Panc1 (cell line): ENCODE data around the gene EXT2. TPM values are rescaled to one million over a fixed set of nuclear protein-coding genes. Genes with fewer than 3 reads are reported as not detected.

Experiments used
- ATAC-seq: fragments of 200-7000 bp; cut with Tn5 transposase; 2 replicates; pipeline ENCODE4 v1.9.1; 2020; ENCODE audit warnings: mild to moderate bottlenecking, moderate library complexity
- BruUV-seq: library from RNA; stranded (reverse); fragments of 400-500 nt; replicated peaks from 2 replicates; lab custom pipeline; 2021; lab: Mats Ljungman, UMichigan
- CTCF ChIA-PET: fragments of 300-600 bp; sonication (Branson Sonifier 250); formaldehyde crosslinking; loops from one replicate; lab custom pipeline; 2022; ENCODE audit warnings: antibody characterized with exemption; lab: Charles Lee
- POLR2A ChIA-PET: fragments of 300-600 bp; sonication (Branson Sonifier 250); formaldehyde crosslinking; loops from one replicate; lab custom pipeline; 2022; ENCODE audit warnings: antibody characterized with exemption; lab: Charles Lee
- DNase-seq: peaks from one replicate; pipeline ENCODE4 v3.0.0-alpha.2; 2010; ENCODE audit warnings: low read depth, low spot score
- H3K27ac ChIP-seq: 2 replicates; pipeline ENCODE4 v1.5.1; 2011; ENCODE audit warnings: mild to moderate bottlenecking, low read length, inconsistent platforms
- H3K27me3 ChIP-seq: fragments of 200-500 bp; sonication (Bioruptor generic); 2 replicates; pipeline ENCODE4 v1.6.0; 2014; ENCODE audit warnings: low read length, inconsistent platforms; ENCODE audit not compliant: control insufficient read depth, insufficient read depth
- H3K36me3 ChIP-seq: fragments of 200-500 bp; sonication (Bioruptor generic); 2 replicates; pipeline ENCODE4 v1.5.1; 2014; ENCODE audit warnings: inconsistent platforms, mild to moderate bottlenecking, low read length, moderate library complexity; ENCODE audit not compliant: control insufficient read depth, insufficient read depth
- H3K4me1 ChIP-seq: 2 replicates; pipeline ENCODE4 v1.5.1; 2011; ENCODE audit warnings: inconsistent platforms, mild to moderate bottlenecking, low read length, moderate library complexity; ENCODE audit not compliant: control insufficient read depth, insufficient read depth
- H3K4me3 ChIP-seq, 2 experiments: 2 replicates each; pipeline ENCODE4 v1.5.1; 2011 to 2012; ENCODE audit warnings: low read depth in 2 of 2, low read length in 2 of 2, mild to moderate bottlenecking in 2 of 2, inconsistent platforms in 1 of 2, moderate library complexity in 1 of 2
- H3K9me3 ChIP-seq: fragments of 200-500 bp; sonication (Bioruptor generic); 2 replicates; pipeline ENCODE4 v1.5.1; 2014; ENCODE audit warnings: low read depth, mild to moderate bottlenecking, inconsistent platforms, low read length, moderate library complexity; ENCODE audit not compliant: control insufficient read depth, insufficient read depth
- POLR2AphosphoS5 ChIP-seq: IDR thresholded peaks from 2 replicates; pipeline ENCODE4 v1.6.1; 2012; ENCODE audit warnings: mild to moderate bottlenecking, low read depth, low read length, moderate library complexity
- SIN3A ChIP-seq: IDR thresholded peaks from 2 replicates; pipeline ENCODE4 v1.6.1; 2012; ENCODE audit warnings: low read depth, mild to moderate bottlenecking, low read length, moderate library complexity, borderline replicate concordance; ENCODE audit not compliant: insufficient read depth
- TCF7L2 ChIP-seq: IDR thresholded peaks from 2 replicates; pipeline ENCODE4 v1.6.1; 2011; ENCODE audit warnings: mild to moderate bottlenecking, low read depth, low read length, inconsistent platforms
- in situ Hi-C: cut with HindIII; loops from 2 replicates; pipeline ENCODE4 v1.10.0; 2016; ENCODE audit warnings: low sequenced_read_pairs, low pct_unique_long_range_greater_than_20kb
- intact Hi-C: fragments of 100-400 bp; cut with micrococcal nuclease; formaldehyde crosslinking; loops from one replicate; pipeline ENCODE4 v1.10.0; 2022; ENCODE audit not compliant: unreplicated experiment
- total RNA-seq: library from RNA; stranded (reverse); gene quantifications from one replicate; pipeline ENCODE4 v1.2.1, GENCODE V29; 2021; ENCODE audit not compliant: unreplicated experiment
- TF ChIP-seq, protein P1 (sequence below), 2 experiments: IDR thresholded peaks; 2 replicates each; pipeline ENCODE4 v1.6.1; 2011 to 2012; ENCODE audit warnings: low read depth in 2 of 2, control low read depth in 1 of 2, low read length in 1 of 2, mild to moderate bottlenecking in 1 of 2, moderate library complexity in 1 of 2; ENCODE audit not compliant: insufficient read depth in 1 of 2
- TF ChIP-seq, protein P2 (sequence below): fragments of 450-650 bp; IDR thresholded peaks from 2 replicates; pipeline ENCODE4 v1.5.1; 2017; ENCODE audit warnings: mild to moderate bottlenecking

Gene EXT2
- total RNA-seq, 1 experiment from 2014 or later: 57.5 TPM

DNA sequence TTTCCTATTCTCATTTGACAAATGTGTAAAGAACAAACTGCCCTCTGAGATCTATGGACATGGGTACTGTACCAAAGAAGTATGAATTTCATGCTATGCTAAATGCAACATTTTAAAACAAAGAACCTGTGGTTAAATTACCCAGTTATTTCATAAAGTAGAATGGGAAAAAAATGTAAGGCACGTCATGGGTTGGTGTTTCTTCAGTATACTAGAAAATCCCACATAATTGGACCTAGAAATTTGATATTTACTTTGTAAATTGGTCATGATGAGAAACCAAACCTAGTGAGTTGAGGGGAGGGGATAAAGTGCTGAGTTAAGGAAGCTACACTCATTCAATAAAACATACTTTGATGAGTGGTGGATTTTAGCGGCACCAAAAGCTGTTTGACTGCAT is 110.4 kb downstream of the EXT2 start:
- no peak for TF ChIP-seq TCF7L2
- TF ChIP-seq, protein P1, sequence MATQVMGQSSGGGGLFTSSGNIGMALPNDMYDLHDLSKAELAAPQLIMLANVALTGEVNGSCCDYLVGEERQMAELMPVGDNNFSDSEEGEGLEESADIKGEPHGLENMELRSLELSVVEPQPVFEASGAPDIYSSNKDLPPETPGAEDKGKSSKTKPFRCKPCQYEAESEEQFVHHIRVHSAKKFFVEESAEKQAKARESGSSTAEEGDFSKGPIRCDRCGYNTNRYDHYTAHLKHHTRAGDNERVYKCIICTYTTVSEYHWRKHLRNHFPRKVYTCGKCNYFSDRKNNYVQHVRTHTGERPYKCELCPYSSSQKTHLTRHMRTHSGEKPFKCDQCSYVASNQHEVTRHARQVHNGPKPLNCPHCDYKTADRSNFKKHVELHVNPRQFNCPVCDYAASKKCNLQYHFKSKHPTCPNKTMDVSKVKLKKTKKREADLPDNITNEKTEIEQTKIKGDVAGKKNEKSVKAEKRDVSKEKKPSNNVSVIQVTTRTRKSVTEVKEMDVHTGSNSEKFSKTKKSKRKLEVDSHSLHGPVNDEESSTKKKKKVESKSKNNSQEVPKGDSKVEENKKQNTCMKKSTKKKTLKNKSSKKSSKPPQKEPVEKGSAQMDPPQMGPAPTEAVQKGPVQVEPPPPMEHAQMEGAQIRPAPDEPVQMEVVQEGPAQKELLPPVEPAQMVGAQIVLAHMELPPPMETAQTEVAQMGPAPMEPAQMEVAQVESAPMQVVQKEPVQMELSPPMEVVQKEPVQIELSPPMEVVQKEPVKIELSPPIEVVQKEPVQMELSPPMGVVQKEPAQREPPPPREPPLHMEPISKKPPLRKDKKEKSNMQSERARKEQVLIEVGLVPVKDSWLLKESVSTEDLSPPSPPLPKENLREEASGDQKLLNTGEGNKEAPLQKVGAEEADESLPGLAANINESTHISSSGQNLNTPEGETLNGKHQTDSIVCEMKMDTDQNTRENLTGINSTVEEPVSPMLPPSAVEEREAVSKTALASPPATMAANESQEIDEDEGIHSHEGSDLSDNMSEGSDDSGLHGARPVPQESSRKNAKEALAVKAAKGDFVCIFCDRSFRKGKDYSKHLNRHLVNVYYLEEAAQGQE (IDR thresholded peaks at IDR 0.05; ENCODE audit: insufficient read depth in 1 of 2, low read depth in 2 of 2, low read length in 1 of 2): no peak
- TF ChIP-seq SIN3A: no peak
- TF ChIP-seq, protein P2, sequence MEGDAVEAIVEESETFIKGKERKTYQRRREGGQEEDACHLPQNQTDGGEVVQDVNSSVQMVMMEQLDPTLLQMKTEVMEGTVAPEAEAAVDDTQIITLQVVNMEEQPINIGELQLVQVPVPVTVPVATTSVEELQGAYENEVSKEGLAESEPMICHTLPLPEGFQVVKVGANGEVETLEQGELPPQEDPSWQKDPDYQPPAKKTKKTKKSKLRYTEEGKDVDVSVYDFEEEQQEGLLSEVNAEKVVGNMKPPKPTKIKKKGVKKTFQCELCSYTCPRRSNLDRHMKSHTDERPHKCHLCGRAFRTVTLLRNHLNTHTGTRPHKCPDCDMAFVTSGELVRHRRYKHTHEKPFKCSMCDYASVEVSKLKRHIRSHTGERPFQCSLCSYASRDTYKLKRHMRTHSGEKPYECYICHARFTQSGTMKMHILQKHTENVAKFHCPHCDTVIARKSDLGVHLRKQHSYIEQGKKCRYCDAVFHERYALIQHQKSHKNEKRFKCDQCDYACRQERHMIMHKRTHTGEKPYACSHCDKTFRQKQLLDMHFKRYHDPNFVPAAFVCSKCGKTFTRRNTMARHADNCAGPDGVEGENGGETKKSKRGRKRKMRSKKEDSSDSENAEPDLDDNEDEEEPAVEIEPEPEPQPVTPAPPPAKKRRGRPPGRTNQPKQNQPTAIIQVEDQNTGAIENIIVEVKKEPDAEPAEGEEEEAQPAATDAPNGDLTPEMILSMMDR: no peak
- no peak for TF ChIP-seq POLR2AphosphoS5
- no TSS peak for BruUV-seq
- intact Hi-C loops: no loop called here
- in situ Hi-C loops: no loop called here
- Histone ChIP-seq H3K9me3 (no peaks in the 10 kb centered on the region), H3K27ac (no peak overlapping the region), H3K27me3 (no peaks in the 10 kb centered on the region), H3K4me1 (no peaks in the 10 kb centered on the region), H3K4me3 (no peak overlapping the region), H3K36me3 (no peaks in the 10 kb centered on the region)
- ChIA-PET CTCF (no interaction called here), POLR2A (interaction anchor here (0.6 kb wide), 1 partner anchor 28 kb away, joined by 3 read pairs; no protein-coding TSS in a partner anchor)
- no peak for ATAC-seq
- no peak for DNase-seq

DNA sequence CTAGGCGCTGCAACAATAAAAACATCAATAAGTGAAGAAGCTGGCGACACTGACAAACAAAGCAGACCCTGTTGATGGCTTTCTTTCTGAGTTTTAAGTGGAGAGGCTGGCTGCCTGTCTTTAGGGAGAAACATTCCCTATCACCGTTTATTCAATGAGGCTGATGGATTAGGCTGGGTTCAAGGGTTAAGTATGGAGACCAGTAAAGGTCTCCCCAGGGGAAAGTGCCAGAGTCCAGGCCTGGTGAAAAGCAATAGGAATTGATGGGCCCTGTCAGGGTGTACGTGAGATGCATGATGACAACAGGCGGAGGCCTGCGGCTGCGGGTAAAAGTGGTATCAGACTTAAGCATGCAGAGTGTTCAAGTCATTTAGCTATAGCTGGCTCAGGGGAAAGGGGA is 111.8 kb downstream of the EXT2 start:
- intact Hi-C loops: no loop called here
- CTCF ChIA-PET: no interaction called here
- DNase-seq: no peak
- no peaks in the 10 kb centered on the region for H3K27me3 ChIP-seq
- H3K4me1 ChIP-seq: no peaks in the 10 kb centered on the region
- no TSS peak for BruUV-seq
- no peak for ATAC-seq
- H3K9me3 ChIP-seq: no peaks in the 10 kb centered on the region
- TF ChIP-seq TCF7L2 (no peak), SIN3A (no peak), POLR2AphosphoS5 (no peak)
- TF ChIP-seq, protein P2: no peak
- H3K36me3 ChIP-seq: no peaks in the 10 kb centered on the region
- H3K27ac ChIP-seq: no peak overlapping the region
- POLR2A ChIA-PET: no interaction called here
- H3K4me3 ChIP-seq: no peak overlapping the region
- in situ Hi-C loops: no loop called here
